ENCODE results near the gene TOMM20L.

DNA sequence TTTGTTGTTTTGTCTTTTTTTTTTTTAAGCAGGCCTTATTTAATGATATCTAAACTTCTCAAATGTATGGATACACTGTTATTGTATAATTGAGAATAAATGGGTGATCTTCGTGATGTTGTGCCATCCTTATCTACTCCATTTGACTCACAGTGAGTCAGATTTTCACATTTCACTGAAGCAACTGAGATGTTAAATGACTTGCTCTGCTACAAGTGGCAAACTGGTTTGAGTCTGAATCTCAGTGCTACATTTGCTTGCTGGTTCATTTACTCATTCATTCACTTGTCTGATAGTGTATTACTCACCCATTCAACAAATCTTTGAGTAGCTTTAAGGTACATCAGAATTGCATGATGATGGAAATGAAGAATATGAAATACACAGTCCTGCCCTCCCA, 34.4 kb downstream of the TOMM20L start:
- TF ChIP-seq, protein P1, sequence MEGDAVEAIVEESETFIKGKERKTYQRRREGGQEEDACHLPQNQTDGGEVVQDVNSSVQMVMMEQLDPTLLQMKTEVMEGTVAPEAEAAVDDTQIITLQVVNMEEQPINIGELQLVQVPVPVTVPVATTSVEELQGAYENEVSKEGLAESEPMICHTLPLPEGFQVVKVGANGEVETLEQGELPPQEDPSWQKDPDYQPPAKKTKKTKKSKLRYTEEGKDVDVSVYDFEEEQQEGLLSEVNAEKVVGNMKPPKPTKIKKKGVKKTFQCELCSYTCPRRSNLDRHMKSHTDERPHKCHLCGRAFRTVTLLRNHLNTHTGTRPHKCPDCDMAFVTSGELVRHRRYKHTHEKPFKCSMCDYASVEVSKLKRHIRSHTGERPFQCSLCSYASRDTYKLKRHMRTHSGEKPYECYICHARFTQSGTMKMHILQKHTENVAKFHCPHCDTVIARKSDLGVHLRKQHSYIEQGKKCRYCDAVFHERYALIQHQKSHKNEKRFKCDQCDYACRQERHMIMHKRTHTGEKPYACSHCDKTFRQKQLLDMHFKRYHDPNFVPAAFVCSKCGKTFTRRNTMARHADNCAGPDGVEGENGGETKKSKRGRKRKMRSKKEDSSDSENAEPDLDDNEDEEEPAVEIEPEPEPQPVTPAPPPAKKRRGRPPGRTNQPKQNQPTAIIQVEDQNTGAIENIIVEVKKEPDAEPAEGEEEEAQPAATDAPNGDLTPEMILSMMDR (IDR thresholded peaks at IDR 0.05) = no peak
- no peak for TF ChIP-seq POLR2AphosphoS5 (IDR thresholded peaks at IDR 0.05)
